IMR-90 (cell line): ENCODE results near the gene DEFB114. TPM values are rescaled to one million over a fixed set of nuclear protein-coding genes. Genes with fewer than 3 reads are reported as not detected.

ENCODE experiments used
- ATAC-seq: fragments of 200-7000 bp; cut with Tn5 transposase; 2 replicates; pipeline ENCODE4 v1.9.1; 2020; ENCODE audit warnings: low read depth, mild to moderate bottlenecking, moderate library complexity
- BruUV-seq: library from RNA; stranded (reverse); fragments of 400-500 nt; replicated peaks from 2 replicates; lab custom pipeline; 2021; lab: Mats Ljungman, UMichigan
- CTCF ChIA-PET: fragments of 300-600 bp; formaldehyde crosslinking; extraction: SDS; loops from one replicate; lab custom pipeline; 2021; ENCODE audit warnings: antibody characterized with exemption; lab: Yijun Ruan, JAX
- POLR2A ChIA-PET: fragments of 300-600 bp; sonication (Branson Sonifier 250); formaldehyde crosslinking; loops from one replicate; lab custom pipeline; 2022; ENCODE audit warnings: antibody characterized with exemption; ENCODE audit not compliant: unreplicated experiment; lab: Charles Lee
- DNase-seq: peaks from one replicate; pipeline ENCODE4 v3.0.0; 2013
- H2AFZ ChIP-seq: replicated peaks from 2 replicates; pipeline ENCODE3; 2013; ENCODE audit warnings: low read length, mild to moderate bottlenecking; ENCODE audit not compliant: poor library complexity
- H2AK5ac ChIP-seq: 2 replicates; pipeline ENCODE4 v1.6.1; 2013; ENCODE audit warnings: low read depth, low read length, inconsistent platforms
- H2AK9ac ChIP-seq: replicated peaks from 2 replicates; pipeline ENCODE3; 2013; ENCODE audit warnings: mild to moderate bottlenecking, low read depth, low read length, moderate library complexity; ENCODE audit not compliant: poor library complexity
- H2BK120ac ChIP-seq: 2 replicates; pipeline ENCODE4 v1.6.1; 2013; ENCODE audit warnings: low read depth, low read length, inconsistent platforms
- H2BK15ac ChIP-seq: 3 replicates; pipeline ENCODE4 v1.6.1; 2013; ENCODE audit warnings: low read depth, low read length, inconsistent platforms
- H2BK20ac ChIP-seq: 2 replicates; pipeline ENCODE4 v1.6.1; 2013; ENCODE audit warnings: low read depth, mild to moderate bottlenecking, inconsistent platforms, low read length, moderate library complexity
- H2BK5ac ChIP-seq: 2 replicates; pipeline ENCODE4 v1.6.1; 2013; ENCODE audit warnings: mild to moderate bottlenecking, low read depth, low read length, inconsistent platforms; ENCODE audit not compliant: poor library complexity, severe bottlenecking
- H3K14ac ChIP-seq: replicated peaks from 2 replicates; pipeline ENCODE4 v1.6.1; 2013; ENCODE audit warnings: low read depth, low read length, inconsistent platforms
- H3K18ac ChIP-seq: 2 replicates; pipeline ENCODE4 v1.6.1; 2013; ENCODE audit warnings: low read depth, low read length, control low read depth
- H3K23ac ChIP-seq: 2 replicates; pipeline ENCODE4 v1.6.1; 2013; ENCODE audit warnings: low read depth, low read length, inconsistent platforms
- H3K27ac ChIP-seq: 2 replicates; pipeline ENCODE4 v1.5.1; 2013; ENCODE audit warnings: mild to moderate bottlenecking, control low read depth, low read length; ENCODE audit not compliant: insufficient read depth
- H3K27me3 ChIP-seq: 2 replicates; pipeline ENCODE4 v1.6.1; 2013; ENCODE audit warnings: low read length; ENCODE audit not compliant: control insufficient read depth, insufficient read depth
- H3K36me3 ChIP-seq: 2 replicates; pipeline ENCODE4 v1.6.1; 2013; ENCODE audit warnings: low read length, mixed read lengths; ENCODE audit not compliant: control insufficient read depth, insufficient read depth
- H3K4ac ChIP-seq: 2 replicates; pipeline ENCODE4 v1.6.1; 2013; ENCODE audit warnings: low read depth, low read length, inconsistent platforms
- H3K4me1 ChIP-seq: 2 replicates; pipeline ENCODE4 v1.6.1; 2013; ENCODE audit warnings: low read length, mixed read lengths; ENCODE audit not compliant: control insufficient read depth, insufficient read depth
- H3K4me2 ChIP-seq: 2 replicates; pipeline ENCODE4 v1.6.1; 2013; ENCODE audit warnings: low read depth, mild to moderate bottlenecking, control low read depth, low read length, moderate library complexity
- H3K4me3 ChIP-seq: 2 replicates; pipeline ENCODE4 v1.5.1; 2013; ENCODE audit warnings: low read depth, mild to moderate bottlenecking, control low read depth, low read length, moderate library complexity; ENCODE audit not compliant: insufficient read depth
- H3K56ac ChIP-seq: 2 replicates; pipeline ENCODE4 v1.6.1; 2013; ENCODE audit warnings: low read length, inconsistent platforms; ENCODE audit not compliant: insufficient read depth; ENCODE audit errors: extremely low read depth
- H3K79me1 ChIP-seq, 2 experiments: 2 replicates each; pipeline ENCODE4 v1.6.1; 2013; ENCODE audit warnings: low read length in 2 of 2, inconsistent platforms in 1 of 2, low read depth in 1 of 2
- H3K9ac ChIP-seq: 2 replicates; pipeline ENCODE4 v1.6.1; 2013; ENCODE audit warnings: low read depth, low read length, control low read depth
- H3K9me1 ChIP-seq: 2 replicates; pipeline ENCODE4 v1.6.1; 2013; ENCODE audit warnings: low read length, inconsistent platforms; ENCODE audit not compliant: insufficient read depth
- H3K9me3 ChIP-seq: 2 replicates; pipeline ENCODE4 v1.6.1; 2013; ENCODE audit warnings: low read length; ENCODE audit not compliant: control insufficient read depth, insufficient read depth
- H4K20me1 ChIP-seq: 2 replicates; pipeline ENCODE4 v1.6.1; 2013; ENCODE audit warnings: low read length, inconsistent platforms; ENCODE audit not compliant: insufficient read depth
- H4K5ac ChIP-seq: 2 replicates; pipeline ENCODE4 v1.6.1; 2013; ENCODE audit warnings: mild to moderate bottlenecking, low read depth, low read length, control low read depth
- H4K8ac ChIP-seq, 2 experiments: 2 replicates each; pipeline ENCODE4 v1.6.1; 2013; ENCODE audit warnings: low read depth in 2 of 2, low read length in 2 of 2, control low read depth in 1 of 2, inconsistent platforms in 1 of 2
- H4K91ac ChIP-seq: 2 replicates; pipeline ENCODE4 v1.6.1; 2013; ENCODE audit warnings: low read depth, low read length, inconsistent platforms; ENCODE audit not compliant: insufficient read depth
- BHLHE40 ChIP-seq: fragments of 150-350 bp; IDR thresholded peaks from 2 replicates; pipeline ENCODE4 v1.6.1; 2016; ENCODE audit warnings: mild to moderate bottlenecking, low read depth, low read length
- CEBPB ChIP-seq: IDR thresholded peaks from 2 replicates; pipeline ENCODE4 v1.6.1; 2012; ENCODE audit warnings: low read depth, low read length, improper control_type of control experiment
- CHD1 ChIP-seq: IDR thresholded peaks from 2 replicates; pipeline ENCODE4 v1.6.1; 2012; ENCODE audit warnings: low read depth, low read length, improper control_type of control experiment
- CTCF ChIP-seq: conservative IDR thresholded peaks from 2 replicates; pipeline ENCODE4 v1.5.1; 2012; ENCODE audit warnings: mild to moderate bottlenecking, low read depth, low read length, improper control_type of control experiment
- ELK1 ChIP-seq: fragments of 150-350 bp; IDR thresholded peaks from 2 replicates; pipeline ENCODE4 v1.6.1; 2016; ENCODE audit warnings: low read depth, mild to moderate bottlenecking, low read length, moderate library complexity, borderline replicate concordance
- FOS ChIP-seq: fragments of 150-350 bp; IDR thresholded peaks from 2 replicates; pipeline ENCODE4 v1.6.1; 2016; ENCODE audit warnings: low read depth, low read length
- MAFK ChIP-seq: IDR thresholded peaks from 2 replicates; pipeline ENCODE4 v1.6.1; 2012; ENCODE audit warnings: low read depth, low read length, improper control_type of control experiment
- MAZ ChIP-seq: IDR thresholded peaks from 2 replicates; pipeline ENCODE4 v1.6.1; 2012; ENCODE audit warnings: low read depth, mild to moderate bottlenecking, low read length, improper control_type of control experiment, moderate library complexity, borderline replicate concordance
- MXI1 ChIP-seq: IDR thresholded peaks from 2 replicates; pipeline ENCODE4 v1.6.1; 2012; ENCODE audit warnings: low read depth, mild to moderate bottlenecking, low read length, moderate library complexity, borderline replicate concordance
- NFE2L2 ChIP-seq: fragments of 150-350 bp; IDR thresholded peaks from 2 replicates; pipeline ENCODE4 v1.6.1; 2016; ENCODE audit warnings: low read depth, mild to moderate bottlenecking, low read length
- POLR2A ChIP-seq: IDR thresholded peaks from 2 replicates; pipeline ENCODE4 v1.6.1; 2012; ENCODE audit warnings: mild to moderate bottlenecking, low read depth, low read length
- RAD21 ChIP-seq: IDR thresholded peaks from 2 replicates; pipeline ENCODE4 v1.6.1; 2012; ENCODE audit warnings: low read length, improper control_type of control experiment
- RCOR1 ChIP-seq: IDR thresholded peaks from 2 replicates; pipeline ENCODE4 v1.6.1; 2012; ENCODE audit warnings: mild to moderate bottlenecking, low read length, improper control_type of control experiment; ENCODE audit not compliant: insufficient replicate concordance
- RFX5 ChIP-seq: IDR thresholded peaks from 2 replicates; pipeline ENCODE4 v1.8.0; 2012; ENCODE audit warnings: low read depth, mild to moderate bottlenecking, low read length, moderate library complexity
- SMC3 ChIP-seq: fragments of 150-350 bp; IDR thresholded peaks from 2 replicates; pipeline ENCODE4 v1.6.1; 2016; ENCODE audit warnings: low read depth, mild to moderate bottlenecking, antibody characterized with exemption, low read length, moderate library complexity
- USF2 ChIP-seq: fragments of 150-350 bp; IDR thresholded peaks from 2 replicates; pipeline ENCODE4 v1.6.1; 2017; ENCODE audit warnings: mild to moderate bottlenecking, antibody characterized with exemption, low read length, low read depth
- WGBS, 2 experiments: methylation state at CpG; one replicate each; pipeline versions ENCODE4 v1.1.5 to v1.1.7; 2013; ENCODE audit warnings: missing lambda C conversion rate in 2 of 2; ENCODE audit not compliant: insufficient read length in 1 of 2; ENCODE audit errors: extremely low coverage in 2 of 2; 5-methylcytosine and 5-hydroxymethylcytosine counted together
- dilution Hi-C: fragments of 300-500 bp; cut with HindIII; formaldehyde crosslinking; loops from one replicate; pipeline ENCODE4 v1.14.3; 2018; ENCODE audit warnings: low sequenced_read_pairs; ENCODE audit not compliant: unreplicated experiment
- in situ Hi-C: fragments of 300-500 bp; cut with MboI; formaldehyde crosslinking; loops from 3 replicates; pipeline ENCODE4 v1.14.3; 2019; ENCODE audit warnings: low sequenced_read_pairs, inconsistent platforms, mixed read lengths
- intact Hi-C: fragments of 100-400 bp; cut with micrococcal nuclease; formaldehyde crosslinking; loops from 2 replicates; pipeline ENCODE4 v1.10.0; 2022
- polyA plus RNA-seq, 3 experiments: library from polyadenylated mRNA; depleted of rRNA; stranded (reverse); fragments of >200 nt; gene quantifications; 2 replicates each; pipeline ENCODE4 v1.2.3, GENCODE V29; 2012; ENCODE audit warnings: low replicate concordance in 1 of 3
- total RNA-seq: library from RNA; depleted of rRNA; stranded (reverse); fragments of >200 nt; gene quantifications from 2 replicates; pipeline ENCODE4 v1.2.3, GENCODE V29; 2012

The DEFB114 gene
- total and polyA plus RNA-seq, 2 of the 4 experiments (the other 2 are of a cell fraction), result not detected

- Histone ChIP-seq H3K4me3 (no peak overlapping the region), H3K27ac (no peak overlapping the region), H3K18ac (no peak overlapping the region), H3K23ac (no peak overlapping the region), H3K9me1 (no peaks in the 10 kb centered on the region), H3K9me3 (no peaks in the 10 kb centered on the region), H4K20me1 (no peaks in the 10 kb centered on the region), H2BK5ac (no peak overlapping the region), H3K9ac (no peak overlapping the region), H2AFZ (no peak overlapping the region), H3K36me3 (no peaks in the 10 kb centered on the region), H4K8ac (no peak overlapping the region), H4K5ac (no peak overlapping the region), H4K91ac (no peak overlapping the region), H2BK15ac (no peak overlapping the region), H3K4me1 (no peaks in the 10 kb centered on the region), H3K27me3 (no peaks in the 10 kb centered on the region), H2BK20ac (no peak overlapping the region), H3K14ac (no peak overlapping the region), H2AK5ac (no peak overlapping the region), H3K4ac (no peak overlapping the region), H2BK120ac (no peak overlapping the region), H3K79me1 (no peaks in the 10 kb centered on the region), H3K4me2 (no peak overlapping the region), H3K56ac (no peak overlapping the region), H2AK9ac (no peak overlapping the region)
- in situ Hi-C loops, result no loop called here
- dilution Hi-C loops, result no loop called here
- intact Hi-C loops, result no loop called here
- WGBS, 2 experiments, result no CpG with 5 or more reads among the region's 1 CpG
- CTCF ChIA-PET, result no interaction called here
- DNase-seq (no peak), ATAC-seq (no peak)
- TF ChIP-seq FOS (no peak), BHLHE40 (no peak), CTCF (no peak), NFE2L2 (no peak), MAFK (no peak), MAZ (no peak), RCOR1 (no peak), RFX5 (no peak), SMC3 (no peak), CEBPB (no peak), CHD1 (no peak), USF2 (no peak), ELK1 (no peak), POLR2A (no peak), MXI1 (no peak), RAD21 (no peak)
- no TSS peak for BruUV-seq
- POLR2A ChIA-PET, result no interaction called here
Measured at GRCh38 chr6:49934770-49935169, 29.2 kb downstream of the DEFB114 start.
